HCT116 (cell line): Measurements from ENCODE around the gene ABCC5. TPM values are rescaled to one million over a fixed set of nuclear protein-coding genes. Genes with fewer than 3 reads are reported as not detected.

ENCODE experiments used
- ATAC-seq: fragments of 200-7000 bp; cut with Tn5 transposase; 2 replicates; pipeline ENCODE4 v1.9.1; 2020; ENCODE audit warnings: mild to moderate bottlenecking, moderate library complexity
- BruUV-seq: library from RNA; stranded (reverse); fragments of 400-500 nt; replicated peaks from 2 replicates; lab custom pipeline; 2021; lab: Mats Ljungman, UMichigan
- CTCF ChIA-PET: fragments of 300-600 bp; sonication (Branson Sonifier 250); formaldehyde crosslinking; loops from one replicate; lab custom pipeline; 2021; ENCODE audit warnings: antibody characterized with exemption; lab: Charles Lee
- POLR2A ChIA-PET: fragments of 300-600, 350-600 bp; sonication (Branson Sonifier 250); formaldehyde crosslinking; loops from one replicate; lab custom pipeline; 2021; ENCODE audit warnings: antibody characterized with exemption; lab: Charles Lee
- RAD21 ChIA-PET, 2 experiments: fragments of 300-600 bp; sonication (Branson Sonifier 250); formaldehyde crosslinking; loops; one replicate each; lab custom pipeline; 2023; ENCODE audit warnings: low total read pairs in 2 of 2; ENCODE audit not compliant: uncharacterized antibody in 2 of 2, unreplicated experiment in 2 of 2, low non-redundant PET in 1 of 2; lab: Charles Lee
- DNase-seq: peaks from one replicate; pipeline ENCODE4 v3.0.0-alpha.2; 2010; ENCODE audit warnings: low read depth, low spot score
- H2AFZ ChIP-seq: fragments of 200-600 bp; shearing (Covaris generic), sonication (generic); 2 replicates; pipeline ENCODE4 v1.6.1; 2017; ENCODE audit warnings: low read depth, mixed run types, mixed read lengths, antibody characterized with exemption, low read length; ENCODE audit not compliant: poor library complexity, severe bottlenecking
- H3K27ac ChIP-seq: 2 replicates; pipeline ENCODE4 v1.5.1; 2012; ENCODE audit warnings: low read depth, low read length
- H3K27me3 ChIP-seq: fragments of 200-600 bp; sonication (generic); 2 replicates; pipeline ENCODE4 v1.6.1; 2016; ENCODE audit warnings: mixed run types, low read length, mixed read lengths; ENCODE audit not compliant: insufficient read depth
- H3K36me3 ChIP-seq, 2 experiments: fragments of 200-500 bp in 1 of 2; fragments of 200-600 bp in 1 of 2; sonication (Bioruptor generic) in 1 of 2; sonication (generic) in 1 of 2; 2 replicates each; pipeline versions ENCODE4 v1.5.1 to v1.6.1; 2014 to 2016; ENCODE audit warnings: low read length in 2 of 2, inconsistent platforms in 1 of 2, mixed read lengths in 1 of 2, mixed run types in 1 of 2; ENCODE audit not compliant: insufficient read depth in 2 of 2, control insufficient read depth in 1 of 2
- H3K4me1 ChIP-seq, 2 experiments: fragments of 200-600 bp in 1 of 2; sonication (generic) in 1 of 2; 2 replicates each; pipeline versions ENCODE4 v1.5.1 to v1.6.1; 2012 to 2017; ENCODE audit warnings: low read length in 2 of 2, inconsistent platforms in 1 of 2, mild to moderate bottlenecking in 1 of 2, mixed read lengths in 1 of 2, mixed run types in 1 of 2, moderate library complexity in 1 of 2; ENCODE audit not compliant: insufficient read depth in 2 of 2, control insufficient read depth in 1 of 2
- H3K4me2 ChIP-seq: fragments of 200-600 bp; sonication (generic); 2 replicates; pipeline ENCODE4 v1.6.1; 2017; ENCODE audit warnings: mixed run types, low read length, mixed read lengths
- H3K4me3 ChIP-seq, 2 experiments: fragments of 200-600 bp in 1 of 2; sonication (generic) in 1 of 2; replicated peaks in 1 of 2; 2 replicates each; pipeline ENCODE4 v1.5.1; 2011 to 2016; ENCODE audit warnings: low read length in 2 of 2, control low read depth in 1 of 2, low read depth in 1 of 2, mild to moderate bottlenecking in 1 of 2, mixed read lengths in 1 of 2, mixed run types in 1 of 2
- H3K79me2 ChIP-seq: fragments of 200-600 bp; sonication (generic); 2 replicates; pipeline ENCODE4 v1.6.1; 2017; ENCODE audit warnings: mild to moderate bottlenecking, mixed run types, low read length, moderate library complexity, mixed read lengths; ENCODE audit not compliant: insufficient read depth
- H3K9ac ChIP-seq: fragments of 200-600 bp; sonication (generic); 2 replicates; pipeline ENCODE4 v1.6.1; 2016; ENCODE audit warnings: low read length, mixed read lengths
- H3K9me2 ChIP-seq: fragments of 200-600 bp; sonication (generic), shearing (Covaris generic); 2 replicates; pipeline ENCODE4 v1.6.1; 2017; ENCODE audit warnings: mixed run types, mild to moderate bottlenecking, moderate library complexity; ENCODE audit not compliant: insufficient read depth
- H3K9me3 ChIP-seq, 2 experiments: fragments of 200-500 bp in 1 of 2; fragments of 200-600 bp in 1 of 2; sonication (Bioruptor generic) in 1 of 2; sonication (generic) in 1 of 2; 2 replicates each; pipeline ENCODE4 v1.6.1; 2014 to 2017; ENCODE audit warnings: low read length in 2 of 2, mixed read lengths in 2 of 2, inconsistent platforms in 1 of 2, low read depth in 1 of 2, mild to moderate bottlenecking in 1 of 2, mixed run types in 1 of 2, moderate library complexity in 1 of 2; ENCODE audit not compliant: control insufficient read depth in 1 of 2, insufficient read depth in 1 of 2
- H4K20me1 ChIP-seq: fragments of 200-600 bp; sonication (generic), shearing (Covaris generic); 2 replicates; pipeline ENCODE4 v1.6.1; 2017; ENCODE audit warnings: mixed run types, mild to moderate bottlenecking, moderate library complexity; ENCODE audit not compliant: insufficient read depth
- CBX3 ChIP-seq: IDR thresholded peaks from 2 replicates; pipeline ENCODE4 v1.6.1; 2012; ENCODE audit warnings: low read depth
- CEBPB ChIP-seq: IDR thresholded peaks from 2 replicates; pipeline ENCODE4 v1.6.1; 2012; ENCODE audit warnings: low read depth
- EGR1 ChIP-seq: IDR thresholded peaks from 2 replicates; pipeline ENCODE4 v1.6.1; 2012; ENCODE audit warnings: low read depth
- ELF1 ChIP-seq: IDR thresholded peaks from 2 replicates; pipeline ENCODE4 v1.6.1; 2012; ENCODE audit warnings: low read depth, borderline replicate concordance
- EZH2 ChIP-seq: fragments of 200-600 bp; sonication (generic); IDR thresholded peaks from 2 replicates; pipeline ENCODE4 v1.6.1; 2017; ENCODE audit warnings: antibody characterized with exemption, mixed run types
- EZH2phosphoT487 ChIP-seq: fragments of 200-600 bp; IDR thresholded peaks from 2 replicates; pipeline ENCODE4 v1.6.1; 2018; ENCODE audit warnings: antibody characterized with exemption, borderline replicate concordance
- FOSL1 ChIP-seq: IDR thresholded peaks from 2 replicates; pipeline ENCODE4 v1.6.1; 2012; ENCODE audit warnings: low read depth
- JUND ChIP-seq: IDR thresholded peaks from 2 replicates; pipeline ENCODE4 v1.6.1; 2012
- POLR2A ChIP-seq: IDR thresholded peaks from 2 replicates; pipeline ENCODE4 v1.7.0; 2011; ENCODE audit warnings: borderline replicate concordance; ENCODE audit not compliant: insufficient read depth, insufficient read length; ENCODE audit errors: extremely low read depth
- POLR2AphosphoS5 ChIP-seq: IDR thresholded peaks from 2 replicates; pipeline ENCODE4 v1.6.1; 2011; ENCODE audit warnings: mild to moderate bottlenecking, low read depth, low read length, moderate library complexity
- RAD21 ChIP-seq: IDR thresholded peaks from 2 replicates; pipeline ENCODE4 v1.6.1; 2012; ENCODE audit warnings: low read depth, mild to moderate bottlenecking
- SP1 ChIP-seq: IDR thresholded peaks from 2 replicates; pipeline ENCODE4 v1.6.1; 2012; ENCODE audit warnings: low read depth
- YY1 ChIP-seq: IDR thresholded peaks from 2 replicates; pipeline ENCODE4 v1.6.1; 2011; ENCODE audit warnings: low read length, low read depth, moderate library complexity, mild to moderate bottlenecking; ENCODE audit not compliant: insufficient replicate concordance; ENCODE audit errors: extremely low read depth
- ZFX ChIP-seq: fragments of 450-650 bp; IDR thresholded peaks from 2 replicates; pipeline ENCODE4 v1.6.1; 2017
- ZNF274 ChIP-seq: fragments of 200-500 bp; sonication (Bioruptor generic); IDR thresholded peaks from 2 replicates; pipeline ENCODE4 v1.6.1; 2014; ENCODE audit warnings: mild to moderate bottlenecking, low read depth, low read length, inconsistent platforms
- intact Hi-C: fragments of 100-400 bp; cut with micrococcal nuclease; formaldehyde crosslinking; loops from 2 replicates; pipeline ENCODE4 v1.10.0; 2022
- total RNA-seq: library from RNA; stranded (reverse); gene quantifications from one replicate; pipeline ENCODE4 v1.2.1, GENCODE V29; 2021; ENCODE audit not compliant: unreplicated experiment
- TF ChIP-seq, protein P1 (sequence below): IDR thresholded peaks from 2 replicates; pipeline ENCODE4 v1.6.1; 2012
- TF ChIP-seq, protein P2 (sequence below): IDR thresholded peaks from 2 replicates; pipeline ENCODE4 v1.6.1; 2012; ENCODE audit warnings: low read depth
- TF ChIP-seq, protein P3 (sequence below): IDR thresholded peaks from 2 replicates; pipeline ENCODE4 v1.6.1; 2012
- TF ChIP-seq, protein P4 (sequence below): IDR thresholded peaks from 2 replicates; pipeline ENCODE4 v1.6.1; 2011; ENCODE audit warnings: mild to moderate bottlenecking, low read length, moderate library complexity; ENCODE audit not compliant: insufficient replicate concordance; ENCODE audit errors: extremely low read depth

ABCC5 gene
- total RNA-seq, 1 experiment from 2014 or later, result 16.9 TPM

DNA sequence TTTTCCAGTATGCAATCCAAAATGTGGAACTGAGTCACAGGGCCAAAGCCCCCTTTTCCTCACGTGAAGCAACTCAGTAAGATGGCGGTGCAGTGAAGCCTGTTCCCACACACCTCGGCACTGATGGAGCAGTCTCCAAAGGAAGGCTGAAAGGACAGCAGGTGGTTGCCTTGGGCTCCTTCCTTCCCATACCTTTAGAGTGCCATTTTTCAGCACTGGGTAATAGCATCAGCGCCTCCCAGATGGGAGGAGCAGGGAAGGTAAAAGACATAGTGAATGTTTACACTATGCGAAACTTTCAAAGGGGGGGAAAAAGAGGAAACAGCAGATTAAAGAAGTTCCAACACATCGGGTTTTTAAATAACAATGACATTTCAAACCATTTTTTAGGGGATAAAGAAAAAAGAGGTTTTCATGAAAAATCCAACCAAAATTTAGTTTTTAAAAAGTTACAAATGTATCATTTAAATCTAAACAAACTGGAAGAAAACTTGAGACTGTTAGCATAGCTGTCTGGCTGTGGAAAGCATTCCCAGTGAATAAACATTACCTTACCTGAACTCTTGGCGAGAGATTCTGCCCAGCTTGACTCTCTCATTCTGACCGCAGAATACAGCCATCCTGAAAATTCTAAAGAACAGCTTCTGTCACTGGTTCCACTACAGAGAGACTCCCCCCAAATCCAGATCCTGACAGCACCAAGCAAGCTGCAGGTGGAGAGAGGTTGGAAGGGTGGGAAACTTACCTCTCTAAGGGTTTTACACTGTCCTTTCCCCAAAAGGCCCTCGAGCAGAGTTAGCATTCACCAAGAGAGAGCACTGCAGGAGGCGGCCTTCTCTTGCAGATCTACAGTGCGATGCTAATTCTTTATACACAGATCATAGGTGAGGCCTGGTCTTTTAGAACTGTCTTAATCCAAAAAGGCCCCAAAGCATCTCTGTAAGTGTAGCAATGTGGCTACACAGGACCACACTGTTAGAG lies 32.6 kb downstream of the ABCC5 start:
- Histone ChIP-seq H3K4me1 (no peaks in the 10 kb centered on the region), H3K79me2 (no peaks in the 10 kb centered on the region), H3K27ac (no peak overlapping the region), H3K4me2 (no peak overlapping the region), H3K27me3 (no peaks in the 10 kb centered on the region), H3K9me2 (no peaks in the 10 kb centered on the region), H3K9me3 (no peaks in the 10 kb centered on the region), H2AFZ (no peak overlapping the region), H4K20me1 (no peaks in the 10 kb centered on the region), H3K9ac (no peak overlapping the region), H3K36me3 (peaks cover 4 to 7% of the 10 kb centered on the region in 2 experiments; a peak in 2 of 4 replicates), H3K4me3 (no peak overlapping the region)
- ChIA-PET CTCF (no interaction called here), POLR2A (no interaction called here), RAD21 (no interaction called here)
- intact Hi-C loops, result no loop called here
- DNase-seq (no peak), ATAC-seq (no peak)
- BruUV-seq, result no TSS peak
- TF ChIP-seq POLR2AphosphoS5 (no peak), ELF1 (no peak), EZH2phosphoT487 (no peak), RAD21 (no peak), YY1 (no peak), CBX3 (no peak), ZNF274 (no peak), CEBPB (no peak), FOSL1 (no peak), JUND (no peak), SP1 (no peak), EZH2 (no peak), POLR2A (no peak), EGR1 (no peak), ZFX (no peak)
- TF ChIP-seq, protein P1, sequence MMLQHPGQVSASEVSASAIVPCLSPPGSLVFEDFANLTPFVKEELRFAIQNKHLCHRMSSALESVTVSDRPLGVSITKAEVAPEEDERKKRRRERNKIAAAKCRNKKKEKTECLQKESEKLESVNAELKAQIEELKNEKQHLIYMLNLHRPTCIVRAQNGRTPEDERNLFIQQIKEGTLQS, result no peak
- TF ChIP-seq, protein P2, sequence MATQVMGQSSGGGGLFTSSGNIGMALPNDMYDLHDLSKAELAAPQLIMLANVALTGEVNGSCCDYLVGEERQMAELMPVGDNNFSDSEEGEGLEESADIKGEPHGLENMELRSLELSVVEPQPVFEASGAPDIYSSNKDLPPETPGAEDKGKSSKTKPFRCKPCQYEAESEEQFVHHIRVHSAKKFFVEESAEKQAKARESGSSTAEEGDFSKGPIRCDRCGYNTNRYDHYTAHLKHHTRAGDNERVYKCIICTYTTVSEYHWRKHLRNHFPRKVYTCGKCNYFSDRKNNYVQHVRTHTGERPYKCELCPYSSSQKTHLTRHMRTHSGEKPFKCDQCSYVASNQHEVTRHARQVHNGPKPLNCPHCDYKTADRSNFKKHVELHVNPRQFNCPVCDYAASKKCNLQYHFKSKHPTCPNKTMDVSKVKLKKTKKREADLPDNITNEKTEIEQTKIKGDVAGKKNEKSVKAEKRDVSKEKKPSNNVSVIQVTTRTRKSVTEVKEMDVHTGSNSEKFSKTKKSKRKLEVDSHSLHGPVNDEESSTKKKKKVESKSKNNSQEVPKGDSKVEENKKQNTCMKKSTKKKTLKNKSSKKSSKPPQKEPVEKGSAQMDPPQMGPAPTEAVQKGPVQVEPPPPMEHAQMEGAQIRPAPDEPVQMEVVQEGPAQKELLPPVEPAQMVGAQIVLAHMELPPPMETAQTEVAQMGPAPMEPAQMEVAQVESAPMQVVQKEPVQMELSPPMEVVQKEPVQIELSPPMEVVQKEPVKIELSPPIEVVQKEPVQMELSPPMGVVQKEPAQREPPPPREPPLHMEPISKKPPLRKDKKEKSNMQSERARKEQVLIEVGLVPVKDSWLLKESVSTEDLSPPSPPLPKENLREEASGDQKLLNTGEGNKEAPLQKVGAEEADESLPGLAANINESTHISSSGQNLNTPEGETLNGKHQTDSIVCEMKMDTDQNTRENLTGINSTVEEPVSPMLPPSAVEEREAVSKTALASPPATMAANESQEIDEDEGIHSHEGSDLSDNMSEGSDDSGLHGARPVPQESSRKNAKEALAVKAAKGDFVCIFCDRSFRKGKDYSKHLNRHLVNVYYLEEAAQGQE, result no peak
- TF ChIP-seq, protein P3, sequence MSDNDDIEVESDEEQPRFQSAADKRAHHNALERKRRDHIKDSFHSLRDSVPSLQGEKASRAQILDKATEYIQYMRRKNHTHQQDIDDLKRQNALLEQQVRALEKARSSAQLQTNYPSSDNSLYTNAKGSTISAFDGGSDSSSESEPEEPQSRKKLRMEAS, result no peak
- TF ChIP-seq, protein P4, sequence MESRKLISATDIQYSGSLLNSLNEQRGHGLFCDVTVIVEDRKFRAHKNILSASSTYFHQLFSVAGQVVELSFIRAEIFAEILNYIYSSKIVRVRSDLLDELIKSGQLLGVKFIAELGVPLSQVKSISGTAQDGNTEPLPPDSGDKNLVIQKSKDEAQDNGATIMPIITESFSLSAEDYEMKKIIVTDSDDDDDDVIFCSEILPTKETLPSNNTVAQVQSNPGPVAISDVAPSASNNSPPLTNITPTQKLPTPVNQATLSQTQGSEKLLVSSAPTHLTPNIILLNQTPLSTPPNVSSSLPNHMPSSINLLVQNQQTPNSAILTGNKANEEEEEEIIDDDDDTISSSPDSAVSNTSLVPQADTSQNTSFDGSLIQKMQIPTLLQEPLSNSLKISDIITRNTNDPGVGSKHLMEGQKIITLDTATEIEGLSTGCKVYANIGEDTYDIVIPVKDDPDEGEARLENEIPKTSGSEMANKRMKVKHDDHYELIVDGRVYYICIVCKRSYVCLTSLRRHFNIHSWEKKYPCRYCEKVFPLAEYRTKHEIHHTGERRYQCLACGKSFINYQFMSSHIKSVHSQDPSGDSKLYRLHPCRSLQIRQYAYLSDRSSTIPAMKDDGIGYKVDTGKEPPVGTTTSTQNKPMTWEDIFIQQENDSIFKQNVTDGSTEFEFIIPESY, result no peak
